Measurements from ENCODE around the gene TTLL6. TPM values are rescaled to one million over a fixed set of nuclear protein-coding genes. Genes with fewer than 3 reads are reported as not detected.

The TTLL6 gene
- total and polyA plus RNA-seq, 9 of the 15 experiments (the other 6 are each of a cell fraction or from before 2014, with no cell fraction given) = 0.05 TPM; not detected in 8

DNA sequence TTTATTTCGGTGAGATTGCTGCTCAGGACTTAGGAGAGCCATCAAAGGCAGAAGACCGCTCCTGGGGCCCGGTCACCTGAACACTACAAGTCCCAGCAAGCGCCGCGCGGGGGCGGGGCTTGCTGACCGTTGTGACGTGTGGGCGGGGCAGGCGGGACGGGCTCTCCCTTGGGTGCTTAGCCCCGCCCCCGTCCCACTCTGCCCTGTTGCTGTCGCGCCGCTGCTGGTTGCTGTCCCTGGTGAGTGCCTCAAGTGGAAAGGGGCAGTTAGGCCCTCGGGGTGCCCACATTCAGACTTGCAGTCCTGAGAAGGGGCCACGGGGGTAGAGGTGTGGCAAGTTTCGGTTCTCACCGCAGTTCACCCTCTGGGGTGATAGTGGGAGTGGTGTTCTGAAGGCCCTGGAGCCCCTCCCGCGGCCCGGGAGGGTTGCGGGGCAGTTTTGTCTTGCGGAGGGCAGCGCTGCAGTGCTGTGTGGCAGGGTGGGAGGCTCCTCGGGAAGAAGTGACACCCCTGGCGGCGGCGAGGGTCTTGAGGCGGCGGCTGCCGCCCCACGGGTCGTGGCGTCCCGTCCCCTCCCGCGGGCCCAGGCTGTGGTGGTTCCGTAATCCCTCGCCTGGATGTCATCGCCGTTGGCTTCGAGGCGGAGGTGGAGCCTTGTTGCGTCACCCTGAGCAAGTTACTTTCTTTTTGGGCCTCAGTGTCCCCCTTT, 14.0 kb upstream of the TTLL6 start, which contains the start of gene CALCOCO2 (continued):
- TF ChIP-seq, protein P1, sequence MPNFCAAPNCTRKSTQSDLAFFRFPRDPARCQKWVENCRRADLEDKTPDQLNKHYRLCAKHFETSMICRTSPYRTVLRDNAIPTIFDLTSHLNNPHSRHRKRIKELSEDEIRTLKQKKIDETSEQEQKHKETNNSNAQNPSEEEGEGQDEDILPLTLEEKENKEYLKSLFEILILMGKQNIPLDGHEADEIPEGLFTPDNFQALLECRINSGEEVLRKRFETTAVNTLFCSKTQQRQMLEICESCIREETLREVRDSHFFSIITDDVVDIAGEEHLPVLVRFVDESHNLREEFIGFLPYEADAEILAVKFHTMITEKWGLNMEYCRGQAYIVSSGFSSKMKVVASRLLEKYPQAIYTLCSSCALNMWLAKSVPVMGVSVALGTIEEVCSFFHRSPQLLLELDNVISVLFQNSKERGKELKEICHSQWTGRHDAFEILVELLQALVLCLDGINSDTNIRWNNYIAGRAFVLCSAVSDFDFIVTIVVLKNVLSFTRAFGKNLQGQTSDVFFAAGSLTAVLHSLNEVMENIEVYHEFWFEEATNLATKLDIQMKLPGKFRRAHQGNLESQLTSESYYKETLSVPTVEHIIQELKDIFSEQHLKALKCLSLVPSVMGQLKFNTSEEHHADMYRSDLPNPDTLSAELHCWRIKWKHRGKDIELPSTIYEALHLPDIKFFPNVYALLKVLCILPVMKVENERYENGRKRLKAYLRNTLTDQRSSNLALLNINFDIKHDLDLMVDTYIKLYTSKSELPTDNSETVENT (CRISPR knock-in tag; IDR thresholded peaks at IDR 0.05) = peak; percentile 53; the same call in 1 of the 2 replicates
- TF ChIP-seq, protein P2, sequence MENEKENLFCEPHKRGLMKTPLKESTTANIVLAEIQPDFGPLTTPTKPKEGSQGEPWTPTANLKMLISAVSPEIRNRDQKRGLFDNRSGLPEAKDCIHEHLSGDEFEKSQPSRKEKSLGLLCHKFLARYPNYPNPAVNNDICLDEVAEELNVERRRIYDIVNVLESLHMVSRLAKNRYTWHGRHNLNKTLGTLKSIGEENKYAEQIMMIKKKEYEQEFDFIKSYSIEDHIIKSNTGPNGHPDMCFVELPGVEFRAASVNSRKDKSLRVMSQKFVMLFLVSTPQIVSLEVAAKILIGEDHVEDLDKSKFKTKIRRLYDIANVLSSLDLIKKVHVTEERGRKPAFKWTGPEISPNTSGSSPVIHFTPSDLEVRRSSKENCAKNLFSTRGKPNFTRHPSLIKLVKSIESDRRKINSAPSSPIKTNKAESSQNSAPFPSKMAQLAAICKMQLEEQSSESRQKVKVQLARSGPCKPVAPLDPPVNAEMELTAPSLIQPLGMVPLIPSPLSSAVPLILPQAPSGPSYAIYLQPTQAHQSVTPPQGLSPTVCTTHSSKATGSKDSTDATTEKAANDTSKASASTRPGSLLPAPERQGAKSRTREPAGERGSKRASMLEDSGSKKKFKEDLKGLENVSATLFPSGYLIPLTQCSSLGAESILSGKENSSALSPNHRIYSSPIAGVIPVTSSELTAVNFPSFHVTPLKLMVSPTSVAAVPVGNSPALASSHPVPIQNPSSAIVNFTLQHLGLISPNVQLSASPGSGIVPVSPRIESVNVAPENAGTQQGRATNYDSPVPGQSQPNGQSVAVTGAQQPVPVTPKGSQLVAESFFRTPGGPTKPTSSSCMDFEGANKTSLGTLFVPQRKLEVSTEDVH (IDR thresholded peaks at IDR 0.05; ENCODE audit: low read depth, partially characterized antibody) = no peak
- TF ChIP-seq FOXP1 (CRISPR knock-in tag; IDR thresholded peaks at IDR 0.05) (peak; percentile 67; the same call in 1 of the 2 replicates), ZNF311 (CRISPR knock-in tag; IDR thresholded peaks at IDR 0.05) (no peak), GATAD2A (IDR thresholded peaks at IDR 0.05) (peak; percentile 36; the same call in 1 of the 2 replicates), SP2 (IDR thresholded peaks at IDR 0.05; ENCODE audit: extremely low read depth, low read depth, low read length, poor library complexity, severe bottlenecking) (no peak), ZNF217 (CRISPR knock-in tag; IDR thresholded peaks at IDR 0.05) (no peak), ZNF224 (CRISPR knock-in tag; IDR thresholded peaks at IDR 0.05) (no peak)
- TF ChIP-seq, protein P3, sequence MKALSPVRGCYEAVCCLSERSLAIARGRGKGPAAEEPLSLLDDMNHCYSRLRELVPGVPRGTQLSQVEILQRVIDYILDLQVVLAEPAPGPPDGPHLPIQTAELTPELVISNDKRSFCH (CRISPR knock-in tag; IDR thresholded peaks at IDR 0.05) = no peak
- TF ChIP-seq, protein P3 (tag; IDR thresholded peaks at IDR 0.05) = peak; percentile 49; the same call in 1 of the 2 replicates
- TF ChIP-seq, protein P4, sequence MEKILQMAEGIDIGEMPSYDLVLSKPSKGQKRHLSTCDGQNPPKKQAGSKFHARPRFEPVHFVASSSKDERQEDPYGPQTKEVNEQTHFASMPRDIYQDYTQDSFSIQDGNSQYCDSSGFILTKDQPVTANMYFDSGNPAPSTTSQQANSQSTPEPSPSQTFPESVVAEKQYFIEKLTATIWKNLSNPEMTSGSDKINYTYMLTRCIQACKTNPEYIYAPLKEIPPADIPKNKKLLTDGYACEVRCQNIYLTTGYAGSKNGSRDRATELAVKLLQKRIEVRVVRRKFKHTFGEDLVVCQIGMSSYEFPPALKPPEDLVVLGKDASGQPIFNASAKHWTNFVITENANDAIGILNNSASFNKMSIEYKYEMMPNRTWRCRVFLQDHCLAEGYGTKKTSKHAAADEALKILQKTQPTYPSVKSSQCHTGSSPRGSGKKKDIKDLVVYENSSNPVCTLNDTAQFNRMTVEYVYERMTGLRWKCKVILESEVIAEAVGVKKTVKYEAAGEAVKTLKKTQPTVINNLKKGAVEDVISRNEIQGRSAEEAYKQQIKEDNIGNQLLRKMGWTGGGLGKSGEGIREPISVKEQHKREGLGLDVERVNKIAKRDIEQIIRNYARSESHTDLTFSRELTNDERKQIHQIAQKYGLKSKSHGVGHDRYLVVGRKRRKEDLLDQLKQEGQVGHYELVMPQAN (IDR thresholded peaks at IDR 0.05; ENCODE audit: borderline replicate concordance) = peak; percentile 77
- TF ChIP-seq, protein P5, sequence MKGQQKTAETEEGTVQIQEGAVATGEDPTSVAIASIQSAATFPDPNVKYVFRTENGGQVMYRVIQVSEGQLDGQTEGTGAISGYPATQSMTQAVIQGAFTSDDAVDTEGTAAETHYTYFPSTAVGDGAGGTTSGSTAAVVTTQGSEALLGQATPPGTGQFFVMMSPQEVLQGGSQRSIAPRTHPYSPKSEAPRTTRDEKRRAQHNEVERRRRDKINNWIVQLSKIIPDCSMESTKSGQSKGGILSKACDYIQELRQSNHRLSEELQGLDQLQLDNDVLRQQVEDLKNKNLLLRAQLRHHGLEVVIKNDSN (CRISPR knock-in tag; IDR thresholded peaks at IDR 0.05) = no peak
- TF ChIP-seq, protein P6, sequence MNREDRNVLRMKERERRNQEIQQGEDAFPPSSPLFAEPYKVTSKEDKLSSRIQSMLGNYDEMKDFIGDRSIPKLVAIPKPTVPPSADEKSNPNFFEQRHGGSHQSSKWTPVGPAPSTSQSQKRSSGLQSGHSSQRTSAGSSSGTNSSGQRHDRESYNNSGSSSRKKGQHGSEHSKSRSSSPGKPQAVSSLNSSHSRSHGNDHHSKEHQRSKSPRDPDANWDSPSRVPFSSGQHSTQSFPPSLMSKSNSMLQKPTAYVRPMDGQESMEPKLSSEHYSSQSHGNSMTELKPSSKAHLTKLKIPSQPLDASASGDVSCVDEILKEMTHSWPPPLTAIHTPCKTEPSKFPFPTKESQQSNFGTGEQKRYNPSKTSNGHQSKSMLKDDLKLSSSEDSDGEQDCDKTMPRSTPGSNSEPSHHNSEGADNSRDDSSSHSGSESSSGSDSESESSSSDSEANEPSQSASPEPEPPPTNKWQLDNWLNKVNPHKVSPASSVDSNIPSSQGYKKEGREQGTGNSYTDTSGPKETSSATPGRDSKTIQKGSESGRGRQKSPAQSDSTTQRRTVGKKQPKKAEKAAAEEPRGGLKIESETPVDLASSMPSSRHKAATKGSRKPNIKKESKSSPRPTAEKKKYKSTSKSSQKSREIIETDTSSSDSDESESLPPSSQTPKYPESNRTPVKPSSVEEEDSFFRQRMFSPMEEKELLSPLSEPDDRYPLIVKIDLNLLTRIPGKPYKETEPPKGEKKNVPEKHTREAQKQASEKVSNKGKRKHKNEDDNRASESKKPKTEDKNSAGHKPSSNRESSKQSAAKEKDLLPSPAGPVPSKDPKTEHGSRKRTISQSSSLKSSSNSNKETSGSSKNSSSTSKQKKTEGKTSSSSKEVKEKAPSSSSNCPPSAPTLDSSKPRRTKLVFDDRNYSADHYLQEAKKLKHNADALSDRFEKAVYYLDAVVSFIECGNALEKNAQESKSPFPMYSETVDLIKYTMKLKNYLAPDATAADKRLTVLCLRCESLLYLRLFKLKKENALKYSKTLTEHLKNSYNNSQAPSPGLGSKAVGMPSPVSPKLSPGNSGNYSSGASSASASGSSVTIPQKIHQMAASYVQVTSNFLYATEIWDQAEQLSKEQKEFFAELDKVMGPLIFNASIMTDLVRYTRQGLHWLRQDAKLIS (CRISPR knock-in tag; IDR thresholded peaks at IDR 0.05) = peak; percentile 70; the same call in 1 of the 2 replicates
